BE2C (cell line): ENCODE results near the gene SPNS3.

Experiments
- DNase-seq: peaks from one replicate; pipeline ENCODE4 v3.0.0-alpha.2; 2020
- H3K27me3 ChIP-seq: fragments of 250-450 bp; sonication (Bioruptor Pico); 2 replicates; pipeline ENCODE4 v1.5.1; 2020; ENCODE audit warnings: mild to moderate bottlenecking
- H3K36me3 ChIP-seq: fragments of 250-450 bp; sonication (Bioruptor Pico); 2 replicates; pipeline ENCODE4 v1.5.1; 2020; ENCODE audit warnings: mild to moderate bottlenecking
- H3K4me1 ChIP-seq: fragments of 250-450 bp; sonication (Bioruptor Pico); 2 replicates; pipeline ENCODE4 v1.5.1; 2020
- H3K4me3 ChIP-seq: 2 replicates; pipeline ENCODE4 v1.5.1; 2011; ENCODE audit warnings: low read depth, low read length
- H3K9me3 ChIP-seq: fragments of 250-450 bp; sonication (Bioruptor Pico); 2 replicates; pipeline ENCODE4 v1.5.1; 2020
- TF ChIP-seq, protein P1 (sequence below): IDR thresholded peaks from 2 replicates; pipeline ENCODE4 v1.5.1; 2012; ENCODE audit warnings: mild to moderate bottlenecking, low read depth, low read length

The SPNS3 gene

DNA sequence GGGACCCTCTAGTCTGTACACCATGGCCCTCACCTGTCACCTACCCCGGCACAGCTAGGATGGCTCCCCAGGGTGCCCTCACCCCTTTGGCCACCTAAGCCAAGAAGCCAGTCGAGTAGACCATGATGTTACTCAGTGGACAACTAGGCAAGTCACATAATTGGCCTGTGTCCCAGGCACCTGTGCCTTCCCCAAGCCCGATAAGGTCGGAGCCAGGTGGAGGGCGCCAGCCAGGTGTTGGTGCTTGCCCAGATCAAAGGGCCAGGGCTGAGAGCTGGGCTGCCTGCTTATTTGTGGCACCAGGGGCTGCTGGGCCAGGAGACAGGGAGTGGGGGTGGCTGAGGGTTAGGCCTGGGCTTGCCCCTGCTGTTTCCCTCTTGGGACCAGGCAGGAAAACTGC, 81.8 kb downstream of the SPNS3 start:
- Histone ChIP-seq H3K27me3 (no peaks in the 10 kb centered on the region), H3K9me3 (no peaks in the 10 kb centered on the region), H3K4me1 (no peaks in the 10 kb centered on the region)

DNA sequence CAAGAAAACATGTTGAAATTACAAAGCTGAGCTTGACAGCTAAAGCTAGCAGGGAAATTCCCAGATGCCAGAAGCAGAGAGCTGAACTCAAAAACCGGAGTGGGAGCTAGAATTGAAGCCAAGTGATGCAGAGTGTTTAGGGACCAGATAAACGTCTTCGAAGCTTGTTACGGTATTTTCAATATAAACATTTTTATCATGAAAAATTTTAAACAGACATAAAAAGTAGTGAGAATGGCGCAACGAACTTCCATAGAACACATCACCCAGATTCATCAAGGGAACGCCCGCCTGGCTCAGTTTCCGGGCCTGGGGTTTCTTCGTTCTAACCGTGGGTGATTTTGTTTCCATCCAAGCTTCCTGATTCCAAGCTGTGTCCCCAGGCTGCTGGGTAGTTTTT, 83.0 kb downstream of the SPNS3 start:
- Histone ChIP-seq H3K9me3 (no peaks in the 10 kb centered on the region), H3K27me3 (no peaks in the 10 kb centered on the region), H3K4me3 (no peak overlapping the region), H3K4me1 (no peaks in the 10 kb centered on the region), H3K36me3 (no peaks in the 10 kb centered on the region)
- TF ChIP-seq, protein P1, sequence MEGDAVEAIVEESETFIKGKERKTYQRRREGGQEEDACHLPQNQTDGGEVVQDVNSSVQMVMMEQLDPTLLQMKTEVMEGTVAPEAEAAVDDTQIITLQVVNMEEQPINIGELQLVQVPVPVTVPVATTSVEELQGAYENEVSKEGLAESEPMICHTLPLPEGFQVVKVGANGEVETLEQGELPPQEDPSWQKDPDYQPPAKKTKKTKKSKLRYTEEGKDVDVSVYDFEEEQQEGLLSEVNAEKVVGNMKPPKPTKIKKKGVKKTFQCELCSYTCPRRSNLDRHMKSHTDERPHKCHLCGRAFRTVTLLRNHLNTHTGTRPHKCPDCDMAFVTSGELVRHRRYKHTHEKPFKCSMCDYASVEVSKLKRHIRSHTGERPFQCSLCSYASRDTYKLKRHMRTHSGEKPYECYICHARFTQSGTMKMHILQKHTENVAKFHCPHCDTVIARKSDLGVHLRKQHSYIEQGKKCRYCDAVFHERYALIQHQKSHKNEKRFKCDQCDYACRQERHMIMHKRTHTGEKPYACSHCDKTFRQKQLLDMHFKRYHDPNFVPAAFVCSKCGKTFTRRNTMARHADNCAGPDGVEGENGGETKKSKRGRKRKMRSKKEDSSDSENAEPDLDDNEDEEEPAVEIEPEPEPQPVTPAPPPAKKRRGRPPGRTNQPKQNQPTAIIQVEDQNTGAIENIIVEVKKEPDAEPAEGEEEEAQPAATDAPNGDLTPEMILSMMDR = no peak
- no peak for DNase-seq

More for the DNA sequence above, 81.8 kb downstream of the SPNS3 start:
- no peak for DNase-seq
- no peaks in the 10 kb centered on the region for H3K36me3 ChIP-seq
- no peak overlapping the region for H3K4me3 ChIP-seq
- TF ChIP-seq, protein P1 = no peak

DNA sequence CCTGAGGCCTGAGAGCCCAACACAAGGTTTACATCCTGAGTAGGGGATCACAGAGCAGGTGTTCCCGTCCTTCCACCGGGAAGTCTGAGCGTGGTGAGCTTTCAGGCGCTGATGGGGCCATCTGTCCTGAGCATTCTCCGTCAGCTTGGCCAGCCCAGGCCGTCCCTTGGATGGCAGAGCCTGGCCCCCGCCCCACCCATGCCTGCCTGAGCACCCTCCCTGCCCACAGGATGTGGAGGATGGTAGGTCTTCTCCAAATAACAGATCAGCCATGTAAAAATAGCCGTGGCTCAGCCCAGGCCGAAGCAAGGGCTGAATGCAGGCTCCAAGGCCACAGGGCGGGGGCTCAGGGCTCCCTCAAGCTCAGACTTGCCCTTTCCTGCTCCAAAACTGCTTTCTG, 85.2 kb downstream of the SPNS3 start:
- TF ChIP-seq, protein P1 = no peak
- no peaks in the 10 kb centered on the region for H3K36me3 ChIP-seq
- no peak for DNase-seq
- no peaks in the 10 kb centered on the region for H3K4me1 ChIP-seq
- H3K4me3 ChIP-seq = no peak overlapping the region
- H3K27me3 ChIP-seq = no peaks in the 10 kb centered on the region
- no peaks in the 10 kb centered on the region for H3K9me3 ChIP-seq

DNA sequence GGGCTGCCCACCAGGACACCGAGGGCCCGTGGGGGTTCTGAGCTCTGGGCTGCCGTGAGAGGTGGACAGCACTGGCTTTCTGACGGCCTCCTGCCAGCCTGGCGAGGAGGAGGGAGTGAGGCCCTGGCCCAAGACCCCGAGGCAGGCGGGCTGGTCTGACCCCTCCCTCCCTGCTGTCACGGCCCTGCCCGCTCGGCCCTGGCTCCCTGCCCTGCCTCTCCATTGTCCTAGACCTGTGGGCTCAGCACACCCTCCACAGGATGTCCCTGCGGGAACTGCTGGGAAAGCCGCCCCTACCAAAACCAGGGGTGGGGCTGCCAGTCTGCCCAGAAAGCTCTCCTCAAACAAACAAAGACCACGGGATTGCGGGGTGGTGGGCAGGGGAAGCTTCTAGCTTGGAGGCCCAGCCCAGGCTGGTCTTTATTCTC, 85.6 kb downstream of the SPNS3 start:
- no peak overlapping the region for H3K4me3 ChIP-seq
- no peaks in the 10 kb centered on the region for H3K9me3 ChIP-seq
- H3K27me3 ChIP-seq = no peaks in the 10 kb centered on the region
- DNase-seq = no peak
- H3K4me1 ChIP-seq = no peaks in the 10 kb centered on the region
- no peaks in the 10 kb centered on the region for H3K36me3 ChIP-seq
- TF ChIP-seq, protein P1 = no peak

DNA sequence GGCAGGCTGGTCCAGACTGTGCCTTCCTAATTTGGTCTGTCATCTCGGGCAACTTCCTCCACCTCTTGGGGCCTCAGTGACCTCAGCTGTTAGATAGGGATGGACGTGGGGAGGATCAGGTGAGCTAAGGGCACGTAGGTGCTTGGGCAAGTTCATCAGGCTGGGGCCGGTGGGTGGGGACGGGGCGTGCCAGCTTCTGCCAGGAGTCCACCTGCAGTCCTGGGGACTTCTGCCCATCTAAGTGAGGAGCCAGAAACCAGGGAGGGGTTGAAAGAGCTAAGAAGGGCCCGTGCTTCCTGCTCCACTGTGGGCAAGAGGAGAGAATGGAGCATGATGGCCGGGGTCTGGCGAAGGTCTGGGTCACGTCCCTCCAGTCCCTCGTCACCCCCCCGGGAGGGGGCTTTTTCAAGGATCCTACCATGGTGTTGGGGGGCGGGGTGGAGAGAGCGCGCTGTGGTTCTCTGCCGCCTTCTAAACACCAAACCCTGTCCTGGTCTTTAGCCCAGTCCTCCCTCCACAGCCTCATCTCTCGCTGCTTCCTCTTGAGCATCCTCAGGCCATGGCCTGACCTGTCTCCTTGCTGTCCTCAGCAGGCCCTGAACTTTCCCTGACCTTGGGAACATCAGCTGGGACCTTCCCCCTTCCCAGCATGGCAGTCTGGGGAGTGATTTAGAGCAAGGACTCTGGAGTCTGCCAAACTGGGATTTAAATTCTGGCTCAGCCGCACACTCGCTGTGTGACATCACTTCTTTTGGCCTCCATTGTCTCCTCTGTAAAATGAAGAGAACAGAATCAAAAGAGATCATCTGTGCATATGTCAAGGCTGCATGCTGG, 86.5 kb downstream of the SPNS3 start:
- Histone ChIP-seq H3K4me1 (no peaks in the 10 kb centered on the region), H3K9me3 (no peaks in the 10 kb centered on the region), H3K27me3 (no peaks in the 10 kb centered on the region), H3K36me3 (no peaks in the 10 kb centered on the region), H3K4me3 (no peak overlapping the region)
- TF ChIP-seq, protein P1 = no peak
- DNase-seq = no peak

DNA sequence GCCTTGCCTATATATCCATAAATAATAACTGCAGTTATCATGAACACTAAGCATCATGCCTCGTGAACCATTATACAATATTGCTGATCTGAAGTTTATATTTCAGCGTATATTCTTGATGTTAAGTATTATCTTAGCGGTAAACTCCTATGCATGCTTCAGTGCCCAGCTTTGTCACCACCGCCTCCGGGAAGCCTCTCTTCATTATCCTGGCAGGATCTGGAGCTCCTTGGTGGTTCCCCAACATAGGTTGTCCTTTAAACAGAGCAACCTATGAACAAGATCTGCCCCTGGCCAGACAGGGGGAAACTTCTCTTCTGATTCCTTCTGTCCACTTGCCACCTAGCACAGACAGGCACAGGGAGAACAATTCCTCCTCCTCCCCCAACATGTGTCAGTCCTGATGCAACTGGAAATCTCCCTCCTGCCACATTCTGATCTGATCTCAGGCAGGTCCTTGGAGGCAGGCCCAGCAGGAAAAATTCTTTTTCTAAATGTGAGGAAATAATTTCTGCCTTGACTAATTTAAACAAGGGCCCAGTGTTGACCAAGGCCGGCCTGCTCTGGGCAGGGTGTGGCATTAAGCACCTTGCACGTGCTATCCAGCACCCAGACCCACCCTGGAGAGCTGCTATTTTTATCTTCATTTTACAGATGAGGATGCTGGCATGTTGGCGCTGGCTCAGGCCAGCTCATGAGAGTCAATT, 87.3 kb downstream of the SPNS3 start:
- Histone ChIP-seq H3K4me1 (no peaks in the 10 kb centered on the region), H3K9me3 (no peaks in the 10 kb centered on the region), H3K36me3 (no peaks in the 10 kb centered on the region), H3K27me3 (no peaks in the 10 kb centered on the region), H3K4me3 (no peak overlapping the region)
- TF ChIP-seq, protein P1 = no peak
- no peak for DNase-seq
